ENCODE data around the gene PRKCB.

GRCh38 chr16:23889189-23889588 is 53.4 kb downstream of the PRKCB start:
- TF ChIP-seq CTCF (IDR thresholded peaks at IDR 0.05; ENCODE audit: low read depth, low read length, missing input control) (no peak), MAX (IDR thresholded peaks at IDR 0.05) (no peak), FOXA1 (IDR thresholded peaks at IDR 0.05) (no peak), JUND (IDR thresholded peaks at IDR 0.05) (no peak), REST (IDR thresholded peaks at IDR 0.05) (no peak), YY1 (IDR thresholded peaks at IDR 0.05) (no peak), ZBTB33 (IDR thresholded peaks at IDR 0.05) (no peak), RAD21 (IDR thresholded peaks at IDR 0.05) (no peak), ATF3 (IDR thresholded peaks at IDR 0.05) (no peak)
